Measurements from ENCODE around the gene VWCE. TPM values are rescaled to one million over a fixed set of nuclear protein-coding genes. Genes with fewer than 3 reads are reported as not detected.
A peak's percentile ranks its signal among the peaks of the same experiment; 100 is the strongest.
"Not testable (repeated sequence)": the region's sequence is repeated elsewhere in the genome, so short reads cannot be mapped to it uniquely, and the experiment has no call there.

Gene VWCE
- total RNA-seq, 1 donor from 2014 or later = 27.3 TPM

- no peaks in the 10 kb centered on the region for H3K36me3 Mint-ChIP-seq (ENCODE audit: unreplicated experiment)
- no peak overlapping the region for H3K27ac Mint-ChIP-seq (ENCODE audit: unreplicated experiment)
- H3K4me1 Mint-ChIP-seq (ENCODE audit: low read depth, unreplicated experiment) = no peaks in the 10 kb centered on the region
- DNase-seq = no peak
- H3K27me3 Mint-ChIP-seq (ENCODE audit: unreplicated experiment) = peaks cover 3% of the 10 kb centered on the region
- H3K4me3 Mint-ChIP-seq (ENCODE audit: unreplicated experiment) = no peak overlapping the region
- TF ChIP-seq, protein P1, sequence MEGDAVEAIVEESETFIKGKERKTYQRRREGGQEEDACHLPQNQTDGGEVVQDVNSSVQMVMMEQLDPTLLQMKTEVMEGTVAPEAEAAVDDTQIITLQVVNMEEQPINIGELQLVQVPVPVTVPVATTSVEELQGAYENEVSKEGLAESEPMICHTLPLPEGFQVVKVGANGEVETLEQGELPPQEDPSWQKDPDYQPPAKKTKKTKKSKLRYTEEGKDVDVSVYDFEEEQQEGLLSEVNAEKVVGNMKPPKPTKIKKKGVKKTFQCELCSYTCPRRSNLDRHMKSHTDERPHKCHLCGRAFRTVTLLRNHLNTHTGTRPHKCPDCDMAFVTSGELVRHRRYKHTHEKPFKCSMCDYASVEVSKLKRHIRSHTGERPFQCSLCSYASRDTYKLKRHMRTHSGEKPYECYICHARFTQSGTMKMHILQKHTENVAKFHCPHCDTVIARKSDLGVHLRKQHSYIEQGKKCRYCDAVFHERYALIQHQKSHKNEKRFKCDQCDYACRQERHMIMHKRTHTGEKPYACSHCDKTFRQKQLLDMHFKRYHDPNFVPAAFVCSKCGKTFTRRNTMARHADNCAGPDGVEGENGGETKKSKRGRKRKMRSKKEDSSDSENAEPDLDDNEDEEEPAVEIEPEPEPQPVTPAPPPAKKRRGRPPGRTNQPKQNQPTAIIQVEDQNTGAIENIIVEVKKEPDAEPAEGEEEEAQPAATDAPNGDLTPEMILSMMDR (IDR thresholded peaks at IDR 0.05; ENCODE audit: partially characterized antibody, unreplicated experiment) = no peak
- H3K9me3 Mint-ChIP-seq (ENCODE audit: unreplicated experiment) = peaks cover 2% of the 10 kb centered on the region
Observed at GRCh38 chr11:61259363-61259762, 35.8 kb downstream of the VWCE start.

GRCh38 chr11:61258546-61258945, 36.6 kb downstream of the VWCE start:
- DNase-seq = no peak
- TF ChIP-seq, protein P1 (IDR thresholded peaks at IDR 0.05; ENCODE audit: partially characterized antibody, unreplicated experiment) = no peak
- Mint-ChIP-seq H3K4me1 (ENCODE audit: low read depth, unreplicated experiment) (no peaks in the 10 kb centered on the region), H3K27me3 (ENCODE audit: unreplicated experiment) (peaks cover 3% of the 10 kb centered on the region), H3K9me3 (ENCODE audit: unreplicated experiment) (peaks cover 2% of the 10 kb centered on the region), H3K27ac (ENCODE audit: unreplicated experiment) (no peak overlapping the region), H3K36me3 (ENCODE audit: unreplicated experiment) (no peaks in the 10 kb centered on the region), H3K4me3 (ENCODE audit: unreplicated experiment) (no peak overlapping the region)

DNA sequence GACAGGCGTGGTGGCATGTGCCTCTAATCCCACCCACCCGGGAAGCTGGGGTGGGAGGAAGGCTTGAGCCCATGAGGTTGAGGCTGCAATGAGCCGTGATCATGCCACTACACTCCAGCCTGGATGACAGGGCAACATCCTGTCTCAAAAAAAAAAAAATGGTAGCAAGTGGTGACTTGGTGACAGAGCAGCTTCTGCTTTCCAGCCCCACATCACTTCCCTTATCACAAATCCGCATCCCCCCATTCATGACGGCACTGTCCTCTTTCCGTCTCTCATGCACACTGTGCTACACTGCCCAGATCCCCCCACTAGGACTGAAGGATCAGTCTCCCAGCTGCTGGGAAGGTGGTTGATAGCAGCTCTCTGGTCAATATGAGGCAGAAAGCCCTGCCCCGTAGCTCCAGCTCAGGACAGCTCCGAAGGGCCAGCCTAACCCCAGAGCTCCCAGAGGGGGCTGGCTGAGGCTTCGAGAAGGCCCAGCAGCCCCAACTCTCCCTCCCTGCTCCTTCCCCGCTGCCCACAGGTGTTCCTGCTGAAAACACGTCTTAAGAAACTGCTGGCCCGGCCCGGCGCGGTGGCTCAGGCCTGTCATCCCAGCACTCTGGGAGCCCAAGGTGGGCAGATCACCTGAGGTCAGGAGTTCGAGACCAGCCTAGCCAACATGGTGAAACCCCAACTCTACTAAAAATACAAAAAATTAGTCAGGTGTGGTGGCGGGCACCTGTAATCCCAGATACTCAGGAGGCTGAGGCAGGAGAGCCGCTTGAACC, 38.2 kb downstream of the VWCE start:
- DNase-seq = no peak
- Mint-ChIP-seq H3K27me3 (ENCODE audit: unreplicated experiment) (peaks cover 6% of the 10 kb centered on the region), H3K4me1 (ENCODE audit: low read depth, unreplicated experiment) (peaks cover 4% of the 10 kb centered on the region), H3K27ac (ENCODE audit: unreplicated experiment) (no peak overlapping the region), H3K4me3 (ENCODE audit: unreplicated experiment) (no peak overlapping the region), H3K9me3 (ENCODE audit: unreplicated experiment) (peaks cover 2% of the 10 kb centered on the region), H3K36me3 (ENCODE audit: unreplicated experiment) (no peaks in the 10 kb centered on the region)
- TF ChIP-seq, protein P1 (IDR thresholded peaks at IDR 0.05; ENCODE audit: partially characterized antibody, unreplicated experiment) = no peak

- no peak overlapping the region for H3K27ac Mint-ChIP-seq (ENCODE audit: unreplicated experiment)
- H3K36me3 Mint-ChIP-seq (ENCODE audit: unreplicated experiment) = no peaks in the 10 kb centered on the region
- DNase-seq = peak; percentile 68
- TF ChIP-seq, protein P1 (IDR thresholded peaks at IDR 0.05; ENCODE audit: partially characterized antibody, unreplicated experiment) = peak; percentile 81
- H3K27me3 Mint-ChIP-seq (ENCODE audit: unreplicated experiment) = peaks cover 6% of the 10 kb centered on the region
- no peak overlapping the region for H3K4me3 Mint-ChIP-seq (ENCODE audit: unreplicated experiment)
- peaks cover under 1% of the 10 kb centered on the region for H3K9me3 Mint-ChIP-seq (ENCODE audit: unreplicated experiment)
- H3K4me1 Mint-ChIP-seq (ENCODE audit: low read depth, unreplicated experiment) = peaks cover 14% of the 10 kb centered on the region
Observed at GRCh38 chr11:61254403-61255025, 40.6 kb downstream of the VWCE start.

DNA sequence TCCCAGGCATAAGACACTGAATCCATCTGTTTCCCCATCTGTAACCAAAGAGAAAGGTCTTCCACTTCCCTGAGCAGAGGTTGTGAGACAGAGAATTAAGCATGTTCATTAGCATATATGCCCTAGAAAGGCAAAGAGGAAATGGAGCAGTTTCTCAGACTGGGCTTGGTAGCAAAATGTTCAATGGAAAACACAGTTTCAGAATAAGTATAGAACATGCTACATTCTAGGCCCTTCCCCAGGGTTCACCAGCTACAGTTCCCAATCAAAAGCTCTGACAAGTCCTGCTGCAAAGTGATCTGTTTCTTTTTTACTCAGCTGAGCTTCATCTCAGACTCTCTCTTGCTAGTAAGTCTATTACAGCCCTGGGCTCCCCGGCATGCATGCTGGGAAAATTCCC, 42.8 kb downstream of the VWCE start:
- H3K36me3 Mint-ChIP-seq (ENCODE audit: unreplicated experiment); H3K4me3 Mint-ChIP-seq (ENCODE audit: unreplicated experiment); H3K9me3 Mint-ChIP-seq (ENCODE audit: unreplicated experiment); H3K27ac Mint-ChIP-seq (ENCODE audit: unreplicated experiment); H3K27me3 Mint-ChIP-seq (ENCODE audit: unreplicated experiment); DNase-seq: not testable (repeated sequence)
- H3K4me1 Mint-ChIP-seq (ENCODE audit: low read depth, unreplicated experiment) = peaks cover 18% of the 10 kb centered on the region

DNA sequence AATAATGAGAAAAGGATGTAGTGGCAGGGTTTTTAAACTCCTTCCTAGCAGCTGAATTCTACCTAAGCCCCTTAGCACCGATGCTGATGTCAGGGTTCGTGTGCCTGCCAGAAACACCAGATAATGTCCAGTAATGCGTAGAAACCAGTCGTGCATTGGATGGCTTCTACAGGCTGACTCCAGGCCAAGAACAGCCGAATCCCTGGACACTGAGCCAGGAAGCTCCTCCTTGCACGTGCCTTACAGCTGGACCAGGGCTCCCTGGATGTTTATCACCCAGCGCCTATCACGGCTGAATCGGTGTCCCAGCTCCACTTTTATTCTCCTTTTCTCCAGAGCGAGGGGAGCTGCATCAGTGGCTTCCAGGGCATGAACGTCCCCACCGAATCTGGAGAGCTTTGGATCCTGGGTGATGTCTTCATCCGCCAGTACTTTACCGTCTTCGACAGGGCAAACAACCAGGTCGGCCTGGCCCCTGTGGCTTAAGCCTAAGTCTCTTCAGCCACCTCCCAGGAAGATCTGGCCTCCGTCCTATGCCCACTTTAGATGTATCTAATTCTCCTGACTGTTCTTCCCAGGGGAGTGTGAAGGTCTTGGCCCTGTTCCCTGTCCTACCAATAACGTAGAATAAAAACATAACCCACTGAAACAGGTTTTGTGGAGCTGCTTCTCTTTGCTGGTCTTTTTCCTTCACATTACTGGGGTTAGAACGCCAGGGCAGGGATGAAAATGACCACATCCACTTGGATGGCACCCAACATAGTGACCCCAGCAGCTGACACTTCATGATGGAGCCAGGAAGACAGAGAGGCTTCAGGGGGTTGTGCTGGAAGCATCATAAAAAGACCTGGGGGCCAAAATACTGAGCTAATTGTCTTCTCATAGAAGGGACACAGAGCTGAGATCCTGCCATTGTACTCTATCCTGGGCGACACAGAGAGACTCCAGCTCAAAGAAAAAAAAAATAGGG, 44.0 kb downstream of the VWCE start:
- H3K27ac Mint-ChIP-seq (ENCODE audit: unreplicated experiment); H3K27me3 Mint-ChIP-seq (ENCODE audit: unreplicated experiment); H3K9me3 Mint-ChIP-seq (ENCODE audit: unreplicated experiment); H3K4me3 Mint-ChIP-seq (ENCODE audit: unreplicated experiment); DNase-seq; H3K36me3 Mint-ChIP-seq (ENCODE audit: unreplicated experiment): not testable (repeated sequence)
- H3K4me1 Mint-ChIP-seq (ENCODE audit: low read depth, unreplicated experiment) = peaks cover 21% of the 10 kb centered on the region

DNA sequence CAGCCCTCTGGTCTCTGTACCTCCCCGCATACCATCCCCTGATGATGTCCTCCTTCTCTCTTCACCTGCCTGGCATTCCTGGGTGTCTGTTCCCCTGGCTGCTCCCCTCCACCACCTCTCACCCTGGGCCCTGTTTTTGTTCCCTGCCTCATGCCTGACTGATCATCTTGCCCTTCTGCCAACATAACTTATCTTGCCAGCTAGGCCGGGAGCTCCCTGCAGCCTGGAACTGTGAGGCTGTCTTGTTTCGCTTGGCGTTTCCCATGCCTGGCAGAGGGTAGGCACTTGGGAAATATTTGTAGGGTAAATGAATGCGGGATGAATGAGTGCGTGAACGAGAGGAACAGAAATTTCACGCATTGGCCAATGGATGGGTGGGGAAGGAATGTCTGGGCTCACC, 45.9 kb downstream of the VWCE start:
- peaks cover 21% of the 10 kb centered on the region for H3K4me1 Mint-ChIP-seq (ENCODE audit: low read depth, unreplicated experiment)
- not testable (repeated sequence) for H3K4me3 Mint-ChIP-seq (ENCODE audit: unreplicated experiment); H3K36me3 Mint-ChIP-seq (ENCODE audit: unreplicated experiment); H3K27ac Mint-ChIP-seq (ENCODE audit: unreplicated experiment); H3K27me3 Mint-ChIP-seq (ENCODE audit: unreplicated experiment); DNase-seq; H3K9me3 Mint-ChIP-seq (ENCODE audit: unreplicated experiment)

All from glutamatergic neuron (in vitro differentiated cells).